Naive B cell (primary cell): ENCODE results near the gene PSRC1. TPM values are rescaled to one million over a fixed set of nuclear protein-coding genes. Genes with fewer than 3 reads are reported as not detected.

Experiments used
- ATAC-seq, 2 donors: fragments of 150-1000 bp; cut with Tn5 transposase; 2 replicates each; pipeline ENCODE4 v1.10.0; 2021; ENCODE audit warnings: low read depth in 2 of 2, mild to moderate bottlenecking in 2 of 2, moderate library complexity in 2 of 2
- DNase-seq: peaks from one replicate; pipeline ENCODE4 v3.0.0; 2022
- H3K27ac Mint-ChIP-seq, 6 donors: one replicate each; pipeline ENCODE4 v1.8.0; 2020 to 2022; ENCODE audit warnings: mild to moderate bottlenecking in 6 of 6, mixed read lengths in 6 of 6, moderate library complexity in 5 of 6, inconsistent platforms in 2 of 6
- H3K27me3 Mint-ChIP-seq, 3 donors: one replicate each; pipeline ENCODE4 v1.8.0; 2021 to 2022; ENCODE audit warnings: mixed read lengths in 3 of 3, mild to moderate bottlenecking in 1 of 3
- H3K36me3 Mint-ChIP-seq, 2 donors: one replicate each; pipeline ENCODE4 v1.8.0; 2020 to 2022; ENCODE audit warnings: mixed read lengths in 2 of 2, inconsistent platforms in 1 of 2, mild to moderate bottlenecking in 1 of 2
- H3K4me1 Mint-ChIP-seq, 3 donors: one replicate each; pipeline ENCODE4 v1.8.0; 2020 to 2022; ENCODE audit warnings: mixed read lengths in 3 of 3, inconsistent platforms in 1 of 3, mild to moderate bottlenecking in 1 of 3, moderate library complexity in 1 of 3
- H3K4me3 Mint-ChIP-seq, 8 donors: one replicate each; pipeline ENCODE4 v1.8.0; 2020 to 2022; ENCODE audit warnings: mild to moderate bottlenecking in 8 of 8, mixed read lengths in 8 of 8, moderate library complexity in 8 of 8, inconsistent platforms in 2 of 8
- H3K9me3 Mint-ChIP-seq, 7 donors: one replicate each; pipeline ENCODE4 v1.8.0; 2020 to 2022; ENCODE audit warnings: mixed read lengths in 7 of 7, mild to moderate bottlenecking in 5 of 7, inconsistent platforms in 2 of 7, moderate library complexity in 1 of 7
- polyA plus RNA-seq, 6 donors: library from polyadenylated mRNA; unstranded; fragments of 300-500 nt; fragmentation: Illumina TruSeq; gene quantifications; one replicate each; pipeline ENCODE4 v1.2.3, GENCODE V29; 2021; ENCODE audit warnings: low read depth in 6 of 6

PSRC1 gene
- polyA plus RNA-seq, 6 donors from 2014 or later = 0.45 TPM; not detected in 5

DNA sequence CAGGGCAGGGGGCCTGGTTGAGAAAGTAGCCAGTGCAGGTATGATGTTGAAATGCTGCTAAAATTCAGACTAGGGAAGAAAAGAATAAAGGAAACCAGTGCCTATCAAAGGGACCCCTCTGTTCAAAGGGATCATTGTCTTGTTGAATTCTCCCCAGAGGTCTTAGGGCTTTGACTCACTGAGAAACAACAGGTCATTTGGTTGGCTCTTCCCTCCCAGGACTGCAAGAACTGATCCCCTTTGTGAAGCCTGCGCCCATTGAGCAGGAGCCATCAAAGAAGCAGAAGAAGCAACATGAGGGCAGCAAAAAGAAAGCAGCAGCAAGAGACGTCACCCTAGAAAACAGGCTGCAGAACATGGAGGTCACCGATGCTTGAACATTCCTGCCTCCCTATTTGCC lies 45.4 kb downstream of the PSRC1 start:
- Mint-ChIP-seq H3K4me1 (peaks cover 12 to 19% (median 15%) of the 10 kb centered on the region in 3 donors), H3K4me3 (no peak overlapping the region), H3K27me3 (peaks cover 2 to 11% (median 10%) of the 10 kb centered on the region in 3 donors), H3K9me3 (no peaks in the 10 kb centered on the region), H3K36me3 (peaks cover 16 to 33% of the 10 kb centered on the region in 2 donors), H3K27ac (peak overlapping the region in 1 of 6 donors; percentile 57)
- no peak for ATAC-seq
- DNase-seq = no peak

DNA sequence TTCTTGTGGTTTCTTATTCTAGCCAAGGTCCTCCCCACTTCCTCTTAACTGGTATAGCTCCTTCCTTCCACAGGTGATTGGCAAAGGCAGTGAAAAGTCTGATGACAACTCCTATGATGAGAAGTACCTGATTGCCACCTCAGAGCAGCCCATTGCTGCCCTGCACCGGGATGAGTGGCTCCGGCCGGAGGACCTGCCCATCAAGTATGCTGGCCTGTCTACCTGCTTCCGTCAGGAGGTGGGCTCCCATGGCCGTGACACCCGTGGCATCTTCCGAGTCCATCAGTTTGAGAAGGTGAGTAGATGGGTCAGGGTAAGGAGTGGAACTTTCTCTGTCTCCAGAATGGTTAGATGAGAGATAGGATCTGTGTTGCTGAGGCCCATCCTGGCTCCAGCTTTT lies 47.8 kb downstream of the PSRC1 start:
- no peak for ATAC-seq
- Mint-ChIP-seq H3K27ac (peak overlapping the region in 1 of 6 donors; percentile 69), H3K36me3 (peaks cover 23 to 48% of the 10 kb centered on the region in 2 donors)

DNA sequence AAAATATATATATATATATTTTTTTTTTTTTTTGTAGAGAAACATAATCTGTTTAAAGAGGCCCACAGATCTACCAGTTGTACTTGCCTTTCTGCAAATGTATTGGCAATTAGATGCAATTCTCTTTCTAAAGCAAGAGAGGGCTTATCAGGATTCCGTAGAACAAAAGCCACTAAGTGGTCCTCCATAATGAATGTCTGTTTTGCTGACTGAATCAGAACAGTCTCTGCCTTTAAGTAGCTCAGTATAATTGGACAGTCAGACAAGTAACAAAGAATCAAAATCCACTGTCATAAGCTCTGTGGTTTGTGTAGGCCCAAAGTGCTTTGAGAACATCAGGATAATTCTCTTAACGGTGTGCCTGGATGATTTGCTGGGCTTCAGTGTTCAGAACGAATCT lies 51.9 kb downstream of the PSRC1 start:
- H3K27me3 Mint-ChIP-seq = no peaks in the 10 kb centered on the region
- H3K4me1 Mint-ChIP-seq = no peaks in the 10 kb centered on the region
- no peak for DNase-seq
- no peak overlapping the region for H3K4me3 Mint-ChIP-seq
- no peaks in the 10 kb centered on the region for H3K9me3 Mint-ChIP-seq
- ATAC-seq = no peak
- H3K27ac Mint-ChIP-seq = no peak overlapping the region
- H3K36me3 Mint-ChIP-seq = peaks cover 33 to 38% of the 10 kb centered on the region in 2 donors

More for the DNA sequence above, 47.8 kb downstream of the PSRC1 start:
- Mint-ChIP-seq H3K9me3 (no peaks in the 10 kb centered on the region), H3K27me3 (no peaks in the 10 kb centered on the region), H3K4me1 (no peaks in the 10 kb centered on the region), H3K4me3 (no peak overlapping the region)
- no peak for DNase-seq

Other genes with a start within 250 kb of the PSRC1 start
- gene WDR47, start 241.0 kb downstream of the PSRC1 start, polyA plus RNA-seq = 1 to 10 TPM; 3.4 to 8.7 (median 6.5) TPM
- gene TAF13, start 207.1 kb downstream of the PSRC1 start, polyA plus RNA-seq = 1 to 10 TPM in 4 of 6 donors, under 1 TPM in 2; 0.43 to 2.3 (median 1.2) TPM
- gene TMEM167B, start 192.4 kb downstream of the PSRC1 start, polyA plus RNA-seq = 10 to 100 TPM; 20.8 to 44.2 (median 36.0) TPM
- gene ELAPOR1, start 169.0 kb downstream of the PSRC1 start, polyA plus RNA-seq = under 1 TPM in 3 of 6 donors, not detected in 3; 0.04 to 0.65 (median 0.62) TPM
- 100 to 1,000 TPM in 3 of 6 donors, 10 to 100 TPM in 3; 72.7 to 139 (median 105) TPM for gene SARS1, start 69.2 kb downstream of the PSRC1 start, polyA plus RNA-seq
- gene CELSR2, start 33.6 kb downstream of the PSRC1 start, polyA plus RNA-seq = under 1 TPM in 2 of 6 donors, not detected in 4; 0.06 to 0.17 TPM
- gene MYBPHL, start 23.9 kb upstream of the PSRC1 start, polyA plus RNA-seq = not detected
- 1 to 10 TPM in 1 of 6 donors, under 1 TPM in 3, not detected in 2; 0.16 to 1.3 (median 0.34) TPM for gene SORT1, start 114.8 kb upstream of the PSRC1 start, polyA plus RNA-seq
- gene PSMA5, start 143.3 kb upstream of the PSRC1 start, polyA plus RNA-seq = 10 to 100 TPM; 35.5 to 57.3 (median 51.0) TPM
- gene SYPL2, start 183.4 kb upstream of the PSRC1 start, polyA plus RNA-seq = not detected
- gene ATXN7L2, start 200.8 kb upstream of the PSRC1 start, polyA plus RNA-seq = 1 to 10 TPM; 3.0 to 9.2 (median 5.2) TPM
- gene CYB561D1, start 210.9 kb upstream of the PSRC1 start, polyA plus RNA-seq = 10 to 100 TPM in 5 of 6 donors, 1 to 10 TPM in 1; 9.3 to 13.2 (median 10.8) TPM
- gene AMIGO1, start 226.6 kb upstream of the PSRC1 start, polyA plus RNA-seq = 1 to 10 TPM in 3 of 6 donors, under 1 TPM in 2, not detected in 1; 0.37 to 1.8 (median 1.0) TPM